K562 (cell line): ENCODE data around the gene GNAT1. TPM values are rescaled to one million over a fixed set of nuclear protein-coding genes. Genes with fewer than 3 reads are reported as not detected.
A peak's percentile ranks its signal among the peaks of the same experiment; 100 is the strongest.

Experiments
- CC2D1A ChIP-seq: fragments of 450-650 bp; IDR thresholded peaks from 2 replicates; pipeline ENCODE4 v1.6.1; 2017; ENCODE audit warnings: mild to moderate bottlenecking
- CREB1 ChIP-seq, 2 experiments: sonication (generic) in 1 of 2; formaldehyde crosslinking in 1 of 2; IDR thresholded peaks; 2 replicates each; pipeline versions ENCODE4 v1.6.1 to v1.8.0; 2012 to 2022; ENCODE audit warnings: inconsistent platforms in 1 of 2, mild to moderate bottlenecking in 1 of 2, missing genetic modification reagents in 1 of 2, moderate library complexity in 1 of 2
- CTBP1 ChIP-seq: fragments of 450-650 bp; IDR thresholded peaks from 2 replicates; pipeline ENCODE4 v1.6.1; 2016; ENCODE audit warnings: borderline replicate concordance
- CXXC5 ChIP-seq: fragments of 250-450 bp; sonication (Bioruptor Pico); IDR thresholded peaks from 2 replicates; pipeline ENCODE4 v1.8.0; 2022; ENCODE audit warnings: inconsistent platforms, mild to moderate bottlenecking, moderate library complexity
- DEAF1 ChIP-seq: fragments of 450-650 bp; formaldehyde crosslinking; IDR thresholded peaks from 2 replicates; pipeline ENCODE4 v1.4.0; 2020; ENCODE audit warnings: mild to moderate bottlenecking, moderate library complexity
- DMBX1 ChIP-seq: fragments of 250-450 bp; sonication (Bioruptor Pico); IDR thresholded peaks from 2 replicates; pipeline ENCODE4 v1.8.0; 2022; ENCODE audit warnings: inconsistent platforms, mild to moderate bottlenecking, moderate library complexity, borderline replicate concordance
- ESRRA ChIP-seq: fragments of 450-650 bp; IDR thresholded peaks from 2 replicates; pipeline ENCODE4 v1.6.1; 2014; ENCODE audit warnings: low read depth, mild to moderate bottlenecking, moderate library complexity, borderline replicate concordance
- ETV6 ChIP-seq, 3 experiments: fragments of 150-350 bp in 1 of 3; sonication (generic) in 1 of 3; formaldehyde crosslinking in 1 of 3; IDR thresholded peaks; 2 replicates each; pipeline versions ENCODE4 v1.6.1 to v1.8.0; 2014 to 2022; ENCODE audit warnings: borderline replicate concordance in 2 of 3, low read depth in 2 of 3, antibody characterized with exemption in 1 of 3, low read length in 1 of 3, mild to moderate bottlenecking in 1 of 3, missing genetic modification reagents in 1 of 3
- FIP1L1 ChIP-seq: fragments of 200-400 bp; formaldehyde crosslinking; IDR thresholded peaks from 2 replicates; pipeline ENCODE4 v1.6.1; 2018; ENCODE audit warnings: mild to moderate bottlenecking, low read depth, low read length; ENCODE audit not compliant: poor library complexity, severe bottlenecking
- JUND ChIP-seq, 2 experiments: IDR thresholded peaks; 2 replicates in 1 of 2; 3 replicates in 1 of 2; pipeline ENCODE4 v1.6.1; 2011; ENCODE audit warnings: borderline replicate concordance in 2 of 2, low read depth in 2 of 2, low read length in 2 of 2, improper control_type of control experiment in 1 of 2, missing biosample characterization in 1 of 2, missing genetic modification characterization in 1 of 2, missing genetic modification reagents in 1 of 2
- MAZ ChIP-seq, 2 experiments: fragments of 450-650 bp in 1 of 2; sonication (generic) in 1 of 2; formaldehyde crosslinking; IDR thresholded peaks in 1 of 2; conservative IDR thresholded peaks in 1 of 2; 2 replicates each; pipeline versions ENCODE4 v1.4.0 to v1.5.0; 2020; ENCODE audit warnings: mild to moderate bottlenecking in 1 of 2, missing genetic modification reagents in 1 of 2
- MYC ChIP-seq, 2 experiments: fragments of 250-450 bp in 1 of 2; sonication (Bioruptor Pico) in 1 of 2; IDR thresholded peaks; 2 replicates each; pipeline versions ENCODE4 v1.5.1 to v1.6.1; 2012 to 2021; ENCODE audit warnings: low read depth in 2 of 2, borderline replicate concordance in 1 of 2, improper control_type of control experiment in 1 of 2, low read length in 1 of 2, mild to moderate bottlenecking in 1 of 2, moderate library complexity in 1 of 2
- SAFB ChIP-seq: fragments of 200-400 bp; formaldehyde crosslinking; IDR thresholded peaks from 2 replicates; pipeline ENCODE4 v1.6.1; 2017; ENCODE audit warnings: low read depth, low read length, borderline replicate concordance
- SP1 ChIP-seq: sonication (generic); formaldehyde crosslinking; IDR thresholded peaks from 2 replicates; pipeline ENCODE4 v1.8.1; 2022; ENCODE audit warnings: mild to moderate bottlenecking, missing genetic modification reagents
- polyA plus RNA-seq, 8 experiments: library from polyadenylated mRNA; depleted of rRNA in 4 of 8; stranded (reverse) in 5 of 8; unstranded in 3 of 8; fragments of >200 nt; fragmentation: Nextera tagmentation in 2 of 8; fragmentation: Illumina TruSeq in 1 of 8; extraction: Ambion mirVana in 2 of 8; extraction: Trizol in 1 of 8; gene quantifications; 2 replicates each; pipeline versions ENCODE4 v1.2.1 to v1.2.3, GENCODE V29; 2011 to 2014; ENCODE audit warnings: inconsistent platforms in 1 of 8, missing spikeins in 1 of 8
- total RNA-seq, 7 experiments: library from RNA; depleted of rRNA in 6 of 7; stranded (reverse); fragments of >200 nt in 6 of 7; fragmentation: Illumina TruSeq in 2 of 7; extraction: Trizol in 2 of 7; gene quantifications; 2 replicates each; pipeline versions ENCODE4 v1.2.1 to v1.2.3, GENCODE V29; 2011 to 2021; ENCODE audit warnings: low replicate concordance in 1 of 7
- TF ChIP-seq, protein P1 (sequence below): fragments of 450-650 bp; formaldehyde crosslinking; IDR thresholded peaks from 2 replicates; pipeline ENCODE4 v1.4.0; 2022; ENCODE audit warnings: missing genetic modification characterization
- TF ChIP-seq, protein P2 (sequence below), 2 experiments: IDR thresholded peaks; 2 replicates each; pipeline ENCODE4 v1.6.1; 2011; ENCODE audit warnings: borderline replicate concordance in 1 of 2, control low read depth in 1 of 2, low read depth in 1 of 2, low read length in 1 of 2, mild to moderate bottlenecking in 1 of 2, mixed read lengths in 1 of 2, moderate library complexity in 1 of 2; ENCODE audit not compliant: insufficient read depth in 1 of 2, insufficient read length in 1 of 2, poor library complexity in 1 of 2, severe bottlenecking in 1 of 2; ENCODE audit errors: extremely low read depth in 1 of 2
- TF ChIP-seq, protein P3 (sequence below), 3 experiments: fragments of 200-800 bp in 1 of 3; sonication (Bioruptor generic) in 1 of 3; sonication (generic) in 1 of 3; formaldehyde crosslinking in 1 of 3; IDR thresholded peaks; 2 replicates each; pipeline versions ENCODE4 v1.6.1 to v1.8.0; 2016 to 2022; ENCODE audit warnings: mild to moderate bottlenecking in 2 of 3, missing compliant biosample characterization in 2 of 3, missing genetic modification characterization in 2 of 3, missing genetic modification reagents in 1 of 3

The GNAT1 gene
- total and polyA plus RNA-seq, 9 of the 15 experiments (the other 6 are each of a cell fraction or from before 2014, with no cell fraction given): not detected

DNA sequence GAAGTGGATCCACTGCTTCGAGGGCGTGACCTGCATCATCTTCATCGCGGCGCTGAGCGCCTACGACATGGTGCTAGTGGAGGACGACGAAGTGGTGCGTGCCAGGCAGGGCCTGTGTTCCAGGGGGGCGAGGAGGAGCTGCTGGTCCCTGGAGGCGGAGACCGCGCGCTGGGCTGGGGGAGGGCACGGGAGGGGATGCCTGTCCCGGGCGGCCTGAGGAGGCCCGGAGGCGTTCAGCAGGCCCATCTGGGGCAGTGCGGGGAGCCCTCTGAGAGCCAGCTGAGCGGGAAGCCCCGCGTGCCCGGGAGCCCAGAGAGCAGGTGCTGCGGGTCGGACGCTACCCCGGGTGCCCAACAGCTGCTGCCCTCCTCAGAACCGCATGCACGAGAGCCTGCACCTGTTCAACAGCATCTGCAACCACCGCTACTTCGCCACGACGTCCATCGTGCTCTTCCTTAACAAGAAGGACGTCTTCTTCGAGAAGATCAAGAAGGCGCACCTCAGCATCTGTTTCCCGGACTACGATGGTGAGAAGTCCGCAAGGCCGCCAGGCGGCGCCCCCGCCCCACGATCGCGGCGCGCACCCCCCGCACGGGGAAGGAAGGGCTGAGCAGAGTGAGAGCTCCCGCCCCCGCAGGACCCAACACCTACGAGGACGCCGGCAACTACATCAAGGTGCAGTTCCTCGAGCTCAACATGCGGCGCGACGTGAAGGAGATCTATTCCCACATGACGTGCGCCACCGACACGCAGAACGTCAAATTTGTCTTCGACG is 2.9 kb downstream of the GNAT1 start (continued):
- TF ChIP-seq ESRRA (0 out of 2 replicates have a peak, but pooled peaks have one; percentile 21), CC2D1A (peak; percentile 75; the same call in 1 of the 2 replicates), DMBX1 (CRISPR knock-in tag) (no peak), CREB1 (IDR thresholded peaks at IDR 0.05) (peak; percentile 72), CREB1 (CRISPR knock-in tag; IDR thresholded peaks at IDR 0.05) (peak; percentile 73), JUND (IDR thresholded peaks at IDR 0.05; ENCODE audit: borderline replicate concordance, low read depth, low read length) (0 out of 2 replicates have a peak, but pooled peaks have one; percentile 26), JUND (tag; IDR thresholded peaks at IDR 0.05; ENCODE audit: borderline replicate concordance, low read depth, low read length) (no peak), MAZ (CRISPR knock-in tag; conservative IDR thresholded peaks at IDR 0.05 in 1 of 2, IDR thresholded peaks at IDR 0.05 in 1 of 2) (peak; percentile 71 to 90), SP1 (CRISPR knock-in tag) (peak; percentile 69; the same call in 1 of the 2 replicates), SAFB (0 out of 2 replicates have a peak, but pooled peaks have one; percentile 31), ETV6 (IDR thresholded peaks at IDR 0.05; ENCODE audit: borderline replicate concordance in 1 of 2, low read depth in 2 of 2, low read length in 1 of 2) (no peak), ETV6 (CRISPR knock-in tag; IDR thresholded peaks at IDR 0.05; ENCODE audit: borderline replicate concordance) (0 out of 2 replicates have a peak, but pooled peaks have one; percentile 15), CTBP1 (peak; percentile 60; the same call in 1 of the 2 replicates), MYC (IDR thresholded peaks at IDR 0.05; ENCODE audit: low read depth, low read length) (0 out of 2 replicates have a peak, but pooled peaks have one; percentile 16), MYC (CRISPR knock-in tag; IDR thresholded peaks at IDR 0.05; ENCODE audit: borderline replicate concordance, low read depth) (no peak), DEAF1 (CRISPR knock-in tag) (peak; percentile 91), CXXC5 (CRISPR knock-in tag) (peak; percentile 59), FIP1L1 (no peak)
- TF ChIP-seq, protein P1, sequence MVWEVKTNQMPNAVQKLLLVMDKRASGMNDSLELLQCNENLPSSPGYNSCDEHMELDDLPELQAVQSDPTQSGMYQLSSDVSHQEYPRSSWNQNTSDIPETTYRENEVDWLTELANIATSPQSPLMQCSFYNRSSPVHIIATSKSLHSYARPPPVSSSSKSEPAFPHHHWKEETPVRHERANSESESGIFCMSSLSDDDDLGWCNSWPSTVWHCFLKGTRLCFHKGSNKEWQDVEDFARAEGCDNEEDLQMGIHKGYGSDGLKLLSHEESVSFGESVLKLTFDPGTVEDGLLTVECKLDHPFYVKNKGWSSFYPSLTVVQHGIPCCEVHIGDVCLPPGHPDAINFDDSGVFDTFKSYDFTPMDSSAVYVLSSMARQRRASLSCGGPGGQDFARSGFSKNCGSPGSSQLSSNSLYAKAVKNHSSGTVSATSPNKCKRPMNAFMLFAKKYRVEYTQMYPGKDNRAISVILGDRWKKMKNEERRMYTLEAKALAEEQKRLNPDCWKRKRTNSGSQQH (CRISPR knock-in tag): no peak
- TF ChIP-seq, protein P2, sequence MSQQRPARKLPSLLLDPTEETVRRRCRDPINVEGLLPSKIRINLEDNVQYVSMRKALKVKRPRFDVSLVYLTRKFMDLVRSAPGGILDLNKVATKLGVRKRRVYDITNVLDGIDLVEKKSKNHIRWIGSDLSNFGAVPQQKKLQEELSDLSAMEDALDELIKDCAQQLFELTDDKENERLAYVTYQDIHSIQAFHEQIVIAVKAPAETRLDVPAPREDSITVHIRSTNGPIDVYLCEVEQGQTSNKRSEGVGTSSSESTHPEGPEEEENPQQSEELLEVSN (IDR thresholded peaks at IDR 0.05; ENCODE audit: borderline replicate concordance in 1 of 2, extremely low read depth in 1 of 2, insufficient read depth in 1 of 2, insufficient read length in 1 of 2, low read depth in 1 of 2, low read length in 1 of 2, poor library complexity in 1 of 2, severe bottlenecking in 1 of 2): peak; percentile 64 to 79
- TF ChIP-seq, protein P3, sequence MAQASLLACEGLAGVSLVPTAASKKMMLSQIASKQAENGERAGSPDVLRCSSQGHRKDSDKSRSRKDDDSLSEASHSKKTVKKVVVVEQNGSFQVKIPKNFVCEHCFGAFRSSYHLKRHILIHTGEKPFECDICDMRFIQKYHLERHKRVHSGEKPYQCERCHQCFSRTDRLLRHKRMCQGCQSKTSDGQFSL (CRISPR knock-in tag; IDR thresholded peaks at IDR 0.05): peak; percentile 97
- TF ChIP-seq, protein P3 (tag; IDR thresholded peaks at IDR 0.05): peak in 1 of 2 experiments; percentile 87; a peak in 2 of 4 replicates
